Activated CD4-positive, alpha-beta T cell treated with anti-CD3 and anti-CD28 coated beads, Interleukin-2, amount 10 ng/mL, durations not matched to agents 7 days and 5 days (primary cell): Measurements from ENCODE around the gene HS3ST4. TPM values are rescaled to one million over a fixed set of nuclear protein-coding genes. Genes with fewer than 3 reads are reported as not detected.
A peak's percentile ranks its signal among the peaks of the same experiment; 100 is the strongest.

ENCODE experiments used
- CTCF ChIA-PET: fragments of 350-600 bp; sonication (Branson Sonifier 250); formaldehyde crosslinking; loops from one replicate; lab custom pipeline; 2021; ENCODE audit warnings: antibody characterized with exemption; lab: Charles Lee
- POLR2A ChIA-PET: fragments of 350-600 bp; sonication (Branson Sonifier 250); formaldehyde crosslinking; loops from one replicate; lab custom pipeline; 2021; ENCODE audit warnings: antibody characterized with exemption; lab: Charles Lee
- DNase-seq: peaks from one replicate; pipeline ENCODE4 v3.0.0-alpha.2; 2020
- H3K27ac Mint-ChIP-seq: one replicate; pipeline ENCODE4 v1.8.0; 2021; ENCODE audit warnings: mild to moderate bottlenecking, moderate library complexity, mixed read lengths
- H3K27me3 Mint-ChIP-seq: one replicate; pipeline ENCODE4 v1.8.0; 2021; ENCODE audit warnings: mixed read lengths
- H3K36me3 Mint-ChIP-seq: one replicate; pipeline ENCODE4 v1.8.0; 2021; ENCODE audit warnings: low read depth, mixed read lengths
- H3K4me1 Mint-ChIP-seq: one replicate; pipeline ENCODE4 v1.8.0; 2021; ENCODE audit warnings: mixed read lengths
- H3K4me3 Mint-ChIP-seq: one replicate; pipeline ENCODE4 v1.8.0; 2021; ENCODE audit warnings: mild to moderate bottlenecking, moderate library complexity, mixed read lengths
- H3K9me3 Mint-ChIP-seq: one replicate; pipeline ENCODE4 v1.8.0; 2021; ENCODE audit warnings: mixed read lengths
- total RNA-seq, 2 experiments: library from RNA; stranded (reverse); gene quantifications; one replicate each; pipeline ENCODE4 v1.2.3, GENCODE V29; 2021

Gene HS3ST4
- total RNA-seq, 2 experiments from 2014 or later, result not detected

DNA sequence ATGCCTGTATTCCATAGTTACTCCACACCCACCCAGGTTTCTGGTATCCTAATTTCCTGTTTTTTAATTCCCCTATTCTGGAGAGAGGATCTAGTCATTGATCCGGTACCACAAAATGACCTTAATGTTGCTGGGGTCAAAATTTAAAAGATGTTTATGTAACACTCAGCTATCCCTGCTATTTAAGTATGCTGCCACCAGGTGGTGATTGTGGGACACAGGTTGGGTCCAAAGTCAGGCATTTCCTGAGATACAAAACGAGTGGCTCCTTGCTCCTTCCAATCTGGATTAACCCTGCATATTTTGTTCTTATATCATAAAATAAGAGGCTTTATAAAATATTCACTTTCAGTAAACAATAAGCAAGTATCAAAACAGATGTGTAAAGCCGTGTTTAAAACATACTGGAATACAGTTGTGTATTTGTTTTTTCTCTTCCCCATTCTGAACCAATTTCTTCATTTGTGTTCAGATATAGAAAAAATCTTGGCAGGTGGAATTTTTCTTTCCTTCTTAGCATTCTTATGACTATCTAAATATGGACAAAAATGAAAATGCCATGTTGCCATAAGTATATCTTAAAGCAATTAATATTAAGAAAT, 16.3 kb downstream of the HS3ST4 start:
- POLR2A ChIA-PET, result no interaction called here

GRCh38 chr16:25709213-25709612, 17.5 kb downstream of the HS3ST4 start:
- no peaks in the 10 kb centered on the region for H3K4me1 Mint-ChIP-seq
- ChIA-PET CTCF (interaction anchor here (0.7 kb wide), 2 partner anchors 39 to 237 kb away, joined by 3 read pairs; no protein-coding TSS in a partner anchor), POLR2A (no interaction called here)
- DNase-seq, result no peak
- no peak overlapping the region for H3K27ac Mint-ChIP-seq
- no peak overlapping the region for H3K4me3 Mint-ChIP-seq
- H3K36me3 Mint-ChIP-seq, result no peaks in the 10 kb centered on the region
- no peaks in the 10 kb centered on the region for H3K9me3 Mint-ChIP-seq
- peaks cover 10% of the 10 kb centered on the region for H3K27me3 Mint-ChIP-seq

More for the DNA sequence above, 16.3 kb downstream of the HS3ST4 start:
- H3K4me3 Mint-ChIP-seq, result no peak overlapping the region
- no peaks in the 10 kb centered on the region for H3K9me3 Mint-ChIP-seq
- CTCF ChIA-PET, result interaction anchor here (0.6 kb wide), 1 partner anchor 489 kb away, joined by 4 read pairs; no protein-coding TSS in a partner anchor
- no peaks in the 10 kb centered on the region for H3K4me1 Mint-ChIP-seq
- H3K27me3 Mint-ChIP-seq, result peaks cover 11% of the 10 kb centered on the region
- peak; percentile 34 for DNase-seq
- no peaks in the 10 kb centered on the region for H3K36me3 Mint-ChIP-seq
- no peak overlapping the region for H3K27ac Mint-ChIP-seq

GRCh38 chr16:25713785-25714570, 22.2 kb downstream of the HS3ST4 start:
- POLR2A ChIA-PET, result no interaction called here
- DNase-seq, result no peak
- peaks cover 6% of the 10 kb centered on the region for H3K27me3 Mint-ChIP-seq

DNA sequence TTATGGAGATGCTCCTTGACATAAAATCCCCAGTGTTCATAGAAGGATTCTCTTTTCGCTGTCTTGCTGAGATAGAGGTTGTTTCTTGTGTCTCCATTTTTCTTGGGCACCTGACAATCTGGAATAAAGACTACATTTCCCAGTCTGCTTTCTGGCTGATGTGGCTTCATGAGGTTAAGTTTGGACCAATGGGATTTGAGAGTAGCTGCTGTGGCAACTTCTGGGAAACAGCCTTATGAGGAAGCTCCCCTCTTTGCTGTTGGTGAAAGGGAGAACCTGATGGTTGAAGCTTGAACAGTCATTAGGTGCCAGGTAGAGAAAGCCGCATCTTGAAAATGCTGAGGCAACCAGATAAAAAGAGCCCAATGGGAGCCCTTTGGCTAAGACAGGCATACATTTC, 24.4 kb downstream of the HS3ST4 start:
- CTCF ChIA-PET, result no interaction called here
- no peak overlapping the region for H3K27ac Mint-ChIP-seq

More at GRCh38 chr16:25713785-25714570, 22.2 kb downstream of the HS3ST4 start:
- H3K36me3 Mint-ChIP-seq, result no peaks in the 10 kb centered on the region
- no peak overlapping the region for H3K27ac Mint-ChIP-seq
- no peak overlapping the region for H3K4me3 Mint-ChIP-seq
- no peaks in the 10 kb centered on the region for H3K4me1 Mint-ChIP-seq
- no peaks in the 10 kb centered on the region for H3K9me3 Mint-ChIP-seq
- CTCF ChIA-PET, result no interaction called here

GRCh38 chr16:25721439-25721838, 29.7 kb downstream of the HS3ST4 start:
- no peak overlapping the region for H3K4me3 Mint-ChIP-seq
- ChIA-PET POLR2A (no interaction called here), CTCF (interaction anchor here (0.5 kb wide), 1 partner anchor 878 kb away, joined by 4 read pairs; no protein-coding TSS in a partner anchor)
- H3K27me3 Mint-ChIP-seq, result no peaks in the 10 kb centered on the region
- DNase-seq, result no peak
- no peaks in the 10 kb centered on the region for H3K4me1 Mint-ChIP-seq
- no peaks in the 10 kb centered on the region for H3K36me3 Mint-ChIP-seq
- H3K27ac Mint-ChIP-seq, result no peak overlapping the region
- no peaks in the 10 kb centered on the region for H3K9me3 Mint-ChIP-seq

More for the DNA sequence above, 24.4 kb downstream of the HS3ST4 start:
- DNase-seq, result no peak
- Mint-ChIP-seq H3K4me3 (no peak overlapping the region), H3K9me3 (no peaks in the 10 kb centered on the region), H3K27me3 (no peaks in the 10 kb centered on the region), H3K4me1 (no peaks in the 10 kb centered on the region), H3K36me3 (no peaks in the 10 kb centered on the region)
- POLR2A ChIA-PET, result no interaction called here

GRCh38 chr16:25726430-25727098, 34.8 kb downstream of the HS3ST4 start:
- Mint-ChIP-seq H3K4me1 (no peaks in the 10 kb centered on the region), H3K4me3 (no peak overlapping the region), H3K9me3 (no peaks in the 10 kb centered on the region), H3K27ac (no peak overlapping the region), H3K27me3 (no peaks in the 10 kb centered on the region), H3K36me3 (no peaks in the 10 kb centered on the region)
- no peak for DNase-seq
- POLR2A ChIA-PET, result no interaction called here
- CTCF ChIA-PET, result no interaction called here

GRCh38 chr16:25729188-25729915, 37.6 kb downstream of the HS3ST4 start:
- H3K36me3 Mint-ChIP-seq, result no peaks in the 10 kb centered on the region
- H3K4me3 Mint-ChIP-seq, result no peak overlapping the region
- CTCF ChIA-PET, result no interaction called here
- no peaks in the 10 kb centered on the region for H3K4me1 Mint-ChIP-seq
- POLR2A ChIA-PET, result no interaction called here
- no peaks in the 10 kb centered on the region for H3K27me3 Mint-ChIP-seq
- no peaks in the 10 kb centered on the region for H3K9me3 Mint-ChIP-seq
- H3K27ac Mint-ChIP-seq, result no peak overlapping the region
- no peak for DNase-seq

- no peaks in the 10 kb centered on the region for H3K9me3 Mint-ChIP-seq
- H3K4me3 Mint-ChIP-seq, result no peak overlapping the region
- ChIA-PET CTCF (no interaction called here), POLR2A (no interaction called here)
- no peak for DNase-seq
- H3K27me3 Mint-ChIP-seq, result no peaks in the 10 kb centered on the region
- H3K27ac Mint-ChIP-seq, result no peak overlapping the region
- H3K36me3 Mint-ChIP-seq, result no peaks in the 10 kb centered on the region
- H3K4me1 Mint-ChIP-seq, result no peaks in the 10 kb centered on the region
Observed at GRCh38 chr16:25730396-25730795, 38.6 kb downstream of the HS3ST4 start.

- Mint-ChIP-seq H3K27me3 (no peaks in the 10 kb centered on the region), H3K36me3 (no peaks in the 10 kb centered on the region), H3K4me1 (no peaks in the 10 kb centered on the region), H3K4me3 (no peak overlapping the region), H3K9me3 (no peaks in the 10 kb centered on the region), H3K27ac (no peak overlapping the region)
- ChIA-PET POLR2A (no interaction called here), CTCF (no interaction called here)
- DNase-seq, result no peak
Observed at GRCh38 chr16:25734430-25735385, 42.9 kb downstream of the HS3ST4 start.

DNA sequence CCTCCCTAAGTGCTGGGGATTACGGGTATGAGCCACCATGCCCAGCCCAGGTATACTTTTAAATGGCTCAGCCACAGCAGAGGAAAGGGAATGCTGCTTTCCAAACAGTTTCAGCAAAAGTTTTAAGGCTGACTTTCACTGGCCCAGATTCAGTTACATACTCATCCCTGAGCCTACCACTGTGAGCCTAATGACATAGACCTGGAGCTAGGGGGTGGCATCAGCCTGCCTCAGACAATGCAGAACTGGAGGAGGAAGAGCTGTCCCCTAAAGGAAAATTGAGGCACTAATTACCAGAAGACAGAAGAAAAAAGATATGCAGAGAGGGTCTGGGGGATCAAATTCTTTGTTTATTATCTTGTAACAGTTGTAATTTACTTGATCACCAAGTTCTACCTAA, 43.9 kb downstream of the HS3ST4 start:
- H3K4me1 Mint-ChIP-seq, result no peaks in the 10 kb centered on the region
- no peaks in the 10 kb centered on the region for H3K36me3 Mint-ChIP-seq

GRCh38 chr16:25747160-25747758, 55.5 kb downstream of the HS3ST4 start:
- Mint-ChIP-seq H3K27me3 (no peaks in the 10 kb centered on the region), H3K36me3 (no peaks in the 10 kb centered on the region), H3K27ac (no peak overlapping the region), H3K4me1 (no peaks in the 10 kb centered on the region), H3K9me3 (no peaks in the 10 kb centered on the region), H3K4me3 (no peak overlapping the region)
- CTCF ChIA-PET, result interaction anchor here (0.5 kb wide), 1 partner anchor 545 kb away, joined by 3 read pairs; no protein-coding TSS in a partner anchor
- POLR2A ChIA-PET, result no interaction called here
- DNase-seq, result peak; percentile 14

More for the DNA sequence above, 43.9 kb downstream of the HS3ST4 start:
- no peak for DNase-seq
- Mint-ChIP-seq H3K27me3 (no peaks in the 10 kb centered on the region), H3K9me3 (no peaks in the 10 kb centered on the region), H3K27ac (no peak overlapping the region), H3K4me3 (no peak overlapping the region)
- ChIA-PET CTCF (no interaction called here), POLR2A (no interaction called here)
